ENCODE measurements around the gene ABHD16A.

- no peak for TF ChIP-seq SUZ12 (IDR thresholded peaks at IDR 0.05; ENCODE audit: extremely low read depth, insufficient read depth, insufficient read length)
- TF ChIP-seq YY1 (IDR thresholded peaks at IDR 0.05; ENCODE audit: insufficient read depth, insufficient read length) = no peak
- no peak for TF ChIP-seq ZNF274 (IDR thresholded peaks at IDR 0.05; ENCODE audit: low read depth, low read length)
Observed at GRCh38 chr6:31639043-31639442, 64.1 kb downstream of the ABHD16A start.

All from NT2/D1 (cell line).